HG03025 (cell line): ENCODE measurements around the gene NIN.

Experiments
- ATAC-seq: cut with Tn5 transposase; IDR thresholded peaks from one replicate; pipeline ENCODE4 v1.9.1; 2021; ENCODE audit warnings: mild to moderate bottlenecking, moderate library complexity; ENCODE audit not compliant: unreplicated experiment, low FRiP score

Gene NIN, protein sequence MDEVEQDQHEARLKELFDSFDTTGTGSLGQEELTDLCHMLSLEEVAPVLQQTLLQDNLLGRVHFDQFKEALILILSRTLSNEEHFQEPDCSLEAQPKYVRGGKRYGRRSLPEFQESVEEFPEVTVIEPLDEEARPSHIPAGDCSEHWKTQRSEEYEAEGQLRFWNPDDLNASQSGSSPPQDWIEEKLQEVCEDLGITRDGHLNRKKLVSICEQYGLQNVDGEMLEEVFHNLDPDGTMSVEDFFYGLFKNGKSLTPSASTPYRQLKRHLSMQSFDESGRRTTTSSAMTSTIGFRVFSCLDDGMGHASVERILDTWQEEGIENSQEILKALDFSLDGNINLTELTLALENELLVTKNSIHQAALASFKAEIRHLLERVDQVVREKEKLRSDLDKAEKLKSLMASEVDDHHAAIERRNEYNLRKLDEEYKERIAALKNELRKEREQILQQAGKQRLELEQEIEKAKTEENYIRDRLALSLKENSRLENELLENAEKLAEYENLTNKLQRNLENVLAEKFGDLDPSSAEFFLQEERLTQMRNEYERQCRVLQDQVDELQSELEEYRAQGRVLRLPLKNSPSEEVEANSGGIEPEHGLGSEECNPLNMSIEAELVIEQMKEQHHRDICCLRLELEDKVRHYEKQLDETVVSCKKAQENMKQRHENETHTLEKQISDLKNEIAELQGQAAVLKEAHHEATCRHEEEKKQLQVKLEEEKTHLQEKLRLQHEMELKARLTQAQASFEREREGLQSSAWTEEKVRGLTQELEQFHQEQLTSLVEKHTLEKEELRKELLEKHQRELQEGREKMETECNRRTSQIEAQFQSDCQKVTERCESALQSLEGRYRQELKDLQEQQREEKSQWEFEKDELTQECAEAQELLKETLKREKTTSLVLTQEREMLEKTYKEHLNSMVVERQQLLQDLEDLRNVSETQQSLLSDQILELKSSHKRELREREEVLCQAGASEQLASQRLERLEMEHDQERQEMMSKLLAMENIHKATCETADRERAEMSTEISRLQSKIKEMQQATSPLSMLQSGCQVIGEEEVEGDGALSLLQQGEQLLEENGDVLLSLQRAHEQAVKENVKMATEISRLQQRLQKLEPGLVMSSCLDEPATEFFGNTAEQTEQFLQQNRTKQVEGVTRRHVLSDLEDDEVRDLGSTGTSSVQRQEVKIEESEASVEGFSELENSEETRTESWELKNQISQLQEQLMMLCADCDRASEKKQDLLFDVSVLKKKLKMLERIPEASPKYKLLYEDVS (N-terminal part only)

GRCh38 chr14:50830932-50831725 lies at the start of gene NIN:
Gene NIN (minus strand): TSS chr14:50831162. CDS start chr14:50822056, 9,106 bp downstream.
- peak; percentile 76 for ATAC-seq

DNA sequence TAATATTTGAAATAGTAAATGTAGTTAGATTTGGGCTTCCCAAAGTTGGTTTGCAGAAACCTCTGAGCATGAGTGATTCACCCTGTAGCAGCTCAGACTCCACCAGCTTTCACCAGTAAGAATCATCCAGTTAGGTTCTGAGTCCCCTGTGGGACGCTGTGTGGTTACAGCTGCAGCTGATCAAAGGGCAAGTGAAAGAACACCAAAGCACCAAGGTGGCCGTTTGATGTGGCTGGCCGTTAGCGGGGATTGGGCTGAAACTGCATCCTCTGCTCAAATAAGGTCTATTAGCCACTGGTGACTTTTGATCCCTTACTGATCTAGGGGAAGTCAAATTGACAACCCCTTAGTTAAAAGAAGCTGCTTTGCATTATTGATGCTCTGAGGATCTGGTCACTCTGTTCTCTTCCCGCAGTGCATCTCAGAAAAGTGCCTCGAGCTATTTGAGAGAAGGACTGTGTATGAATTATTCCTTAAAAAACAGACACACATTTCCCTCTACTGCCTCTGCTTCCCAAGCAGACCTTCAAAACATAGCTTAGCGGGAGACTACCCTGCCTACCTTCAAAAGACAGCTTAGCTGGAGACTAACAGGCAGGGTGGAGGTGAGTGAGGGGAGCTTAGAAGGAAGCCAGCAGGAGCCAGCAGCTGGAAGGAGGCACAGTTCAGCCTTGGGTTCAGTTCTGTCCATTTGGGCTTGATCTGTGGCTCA lies 44.6 kb upstream of the NIN start:
- peak; percentile 91 for ATAC-seq

DNA sequence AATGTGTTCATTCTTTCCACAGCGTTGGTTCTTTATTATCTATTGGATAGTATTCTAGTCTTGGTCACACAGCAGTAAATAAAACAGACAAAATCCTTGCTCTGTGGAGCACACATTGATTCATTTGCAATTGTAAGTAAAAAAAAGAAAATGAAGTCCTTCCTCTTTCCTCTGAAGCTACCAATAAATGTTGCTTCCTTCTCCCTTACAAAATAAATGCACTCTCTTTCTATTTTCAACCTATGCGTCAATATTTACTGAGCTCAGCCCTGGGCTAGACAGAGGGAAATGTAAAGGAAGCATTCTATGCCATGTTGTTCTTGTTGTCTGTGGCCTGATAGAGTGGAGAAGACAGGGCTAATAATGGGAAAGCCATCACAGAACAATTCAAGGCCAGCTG lies 43.8 kb upstream of the NIN start:
- no peak for ATAC-seq

DNA sequence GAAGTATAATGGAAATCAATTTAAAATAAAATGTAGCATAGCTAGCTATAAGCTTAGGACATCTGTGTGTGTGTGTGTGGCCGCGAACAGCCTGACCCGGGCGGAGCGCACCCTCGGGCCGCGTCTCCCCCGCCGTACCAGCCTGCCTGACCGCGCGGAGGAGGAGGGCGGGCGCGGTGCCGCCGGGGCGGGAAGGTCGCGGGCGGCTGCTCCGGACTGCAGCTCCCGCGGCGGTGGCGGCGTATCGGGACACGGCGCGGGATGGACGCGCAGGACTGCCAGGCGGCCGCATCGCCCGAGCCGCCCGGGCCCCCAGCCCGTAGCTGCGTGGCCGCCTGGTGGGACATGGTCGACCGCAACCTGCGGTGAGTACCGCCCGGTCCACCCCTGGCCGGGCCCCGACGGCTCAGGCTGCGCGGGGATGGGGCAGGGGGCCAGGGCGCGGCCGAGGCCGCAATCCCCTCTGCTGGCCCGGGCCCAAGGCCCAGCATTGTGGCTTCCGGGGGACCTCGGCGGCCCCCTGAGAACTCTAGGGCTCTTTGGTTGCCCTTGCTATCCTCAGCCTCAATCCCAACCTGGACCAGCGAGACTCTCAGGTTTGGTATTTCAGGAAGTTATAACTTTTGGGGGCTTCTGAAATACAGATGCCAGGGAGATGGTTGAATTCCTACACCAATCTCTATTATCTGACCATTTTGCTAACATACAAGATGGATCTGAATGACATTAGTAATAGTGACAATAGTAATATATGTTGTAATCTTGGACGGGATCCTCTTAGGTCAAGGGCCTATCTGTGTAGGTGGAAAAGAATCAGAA lies 41.2 kb upstream of the NIN start, which contains the start of gene ABHD12B:
ABHD12B (plus strand) TSS at position 140 of the 819 bp plus-strand sequence; CDS start at position 262, 122 bp downstream.
- ATAC-seq = no peak

- ATAC-seq = no peak
Observed at GRCh38 chr14:50871228-50871627, 40.3 kb upstream of the NIN start.

- no peak for ATAC-seq
Observed at GRCh38 chr14:50865391-50866076, 34.6 kb upstream of the NIN start.

DNA sequence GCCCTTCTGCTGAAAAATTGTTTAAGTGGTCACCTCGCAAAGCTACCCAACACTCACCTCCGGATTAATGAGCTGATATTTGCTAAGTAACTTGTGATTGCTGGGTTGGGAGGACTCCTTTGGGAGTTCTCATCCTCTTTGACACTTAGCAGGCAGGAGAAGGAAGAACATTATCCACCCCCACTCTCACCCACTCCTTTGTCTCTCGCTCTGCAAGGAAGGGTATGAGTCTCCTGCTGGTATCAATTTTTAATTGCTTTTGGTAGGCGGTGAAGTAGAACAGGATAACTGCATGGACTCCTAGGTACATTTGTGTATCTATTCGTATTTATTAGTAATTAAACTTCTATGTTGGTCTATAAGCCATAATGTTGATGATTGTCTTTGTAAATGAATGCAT lies 34.0 kb upstream of the NIN start:
- ATAC-seq = no peak

DNA sequence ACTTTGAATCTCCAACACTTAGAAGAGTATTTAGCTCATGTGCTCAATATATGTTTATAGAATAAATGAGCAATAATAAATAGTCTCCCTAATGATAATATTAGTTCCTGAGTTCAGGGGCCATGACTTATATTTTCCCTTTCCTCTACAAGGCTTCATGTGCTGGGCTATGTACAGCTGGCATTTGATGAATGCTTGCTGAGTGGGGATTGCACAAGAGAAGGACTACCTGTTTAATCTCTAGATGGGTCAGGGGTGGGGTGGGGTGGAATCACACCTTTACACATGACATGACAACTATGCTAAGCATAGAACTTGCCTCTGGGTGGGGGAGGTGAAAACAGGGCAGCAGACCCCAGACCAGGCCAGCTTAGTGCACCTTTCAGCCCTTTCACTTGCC lies 33.3 kb upstream of the NIN start:
- no peak for ATAC-seq

GRCh38 chr14:50862036-50862570 lies 31.1 kb upstream of the NIN start:
- ATAC-seq = no peak

- no peak for ATAC-seq
Observed at GRCh38 chr14:50860478-50861086, 29.6 kb upstream of the NIN start.

- no peak for ATAC-seq
Observed at GRCh38 chr14:50859296-50859624, 28.3 kb upstream of the NIN start.

DNA sequence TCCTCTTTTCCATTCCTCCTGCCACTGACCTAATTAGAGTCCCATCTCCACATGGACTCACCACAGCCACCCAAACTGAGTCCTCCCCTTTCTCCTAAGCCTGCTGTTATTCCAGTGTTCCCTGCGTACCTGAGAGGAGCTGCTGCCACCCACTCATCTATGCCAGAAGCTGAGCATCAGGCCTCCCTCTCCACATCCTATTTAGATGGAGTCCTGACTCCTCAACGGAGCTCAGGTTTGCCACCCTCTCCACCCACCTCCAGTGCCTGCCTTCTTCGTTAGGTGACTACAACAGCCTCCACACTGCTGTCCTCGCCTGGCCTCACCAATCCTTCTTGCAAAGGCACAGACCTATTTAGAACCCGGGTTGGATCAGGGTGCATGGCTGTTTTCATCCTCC lies 25.7 kb upstream of the NIN start:
- ATAC-seq = no peak

- ATAC-seq = no peak
Observed at GRCh38 chr14:50855558-50855957, 24.6 kb upstream of the NIN start.

GRCh38 chr14:50854521-50854920 lies 23.6 kb upstream of the NIN start:
- ATAC-seq = no peak

GRCh38 chr14:50853891-50854290 lies 22.9 kb upstream of the NIN start:
- ATAC-seq = no peak

DNA sequence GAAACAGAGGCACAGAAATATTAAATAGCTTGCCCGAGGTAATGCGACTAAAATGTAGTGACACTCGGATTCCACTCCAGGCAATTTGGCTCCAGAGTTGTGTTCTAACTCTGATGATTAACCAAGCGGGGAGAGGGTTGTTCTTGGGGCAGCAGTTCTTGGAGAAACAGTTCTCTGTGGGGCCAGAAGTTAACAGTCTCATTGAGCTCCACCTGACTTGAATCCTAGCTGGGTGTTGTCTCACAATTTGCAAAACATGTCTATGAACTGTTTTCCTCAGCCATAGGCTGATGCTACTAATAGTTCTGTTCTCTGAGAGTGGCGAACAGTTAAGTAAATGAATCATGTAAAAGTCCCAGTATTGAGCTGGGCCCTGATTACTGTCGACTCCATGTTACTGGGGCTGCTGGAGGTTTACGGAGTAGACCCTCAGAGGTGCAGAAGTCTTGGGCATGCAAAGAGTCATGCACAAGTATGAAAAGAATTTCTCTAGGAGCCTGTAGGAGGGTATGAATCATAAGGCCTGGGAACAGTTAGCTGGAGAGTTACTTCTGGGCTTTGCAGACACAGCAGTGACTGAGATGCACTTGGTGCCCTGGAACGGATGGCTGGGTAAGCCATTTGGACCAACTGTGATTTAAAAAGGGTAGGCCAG lies 15.4 kb upstream of the NIN start:
- ATAC-seq = no peak

- no peak for ATAC-seq
Observed at GRCh38 chr14:50845166-50845565, 14.2 kb upstream of the NIN start.
